GM21717 (cell line): ENCODE results near the gene KDM4C.
"Not testable (repeated sequence)": the region's sequence is repeated elsewhere in the genome, so short reads cannot be mapped to it uniquely, and the experiment has no call there.

Source experiments
- ATAC-seq: cut with Tn5 transposase; IDR thresholded peaks from one replicate; pipeline ENCODE4 v1.9.1; 2021; ENCODE audit warnings: mild to moderate bottlenecking, moderate library complexity; ENCODE audit not compliant: unreplicated experiment

The KDM4C gene

DNA sequence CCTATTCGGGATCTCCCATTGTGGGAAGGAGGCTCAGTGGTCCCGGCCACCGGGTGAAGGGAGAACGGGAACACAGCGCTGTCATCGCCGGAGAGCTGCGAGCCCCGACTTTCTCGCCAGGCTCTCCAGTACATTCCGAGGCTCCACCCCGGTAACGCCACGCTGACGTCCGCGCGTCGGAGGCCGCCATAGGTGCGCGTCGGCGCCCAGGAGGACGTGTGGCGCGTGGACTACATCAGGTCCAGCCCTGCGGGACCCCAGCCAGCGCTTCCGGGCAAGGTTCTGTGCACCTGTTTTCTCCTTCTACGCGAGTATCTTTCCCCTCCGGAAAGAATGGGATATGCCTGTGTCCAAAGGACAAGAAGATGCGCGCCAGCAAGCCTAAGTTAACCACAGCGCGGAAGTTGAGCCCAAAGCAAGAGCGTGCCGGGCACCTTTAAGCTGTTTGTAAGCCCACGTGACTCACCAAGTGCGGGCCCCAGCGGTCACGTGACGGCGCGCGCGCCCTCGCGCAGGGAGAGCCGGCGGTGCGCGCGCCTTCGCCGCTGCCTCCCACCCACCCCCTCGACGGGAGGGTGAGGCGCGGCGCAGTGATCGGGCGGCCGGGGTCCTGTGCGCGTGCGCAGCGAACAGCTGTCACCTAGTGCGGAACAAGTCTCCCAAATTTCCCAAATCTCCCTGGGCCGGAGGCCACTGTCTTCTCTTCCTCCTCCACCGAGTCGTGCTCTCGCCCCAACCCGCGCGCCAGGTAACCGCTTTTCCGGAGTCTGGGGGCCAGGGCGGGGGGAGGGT is at the start of gene KDM4C:
KDM4C (plus strand) TSS at position 518 of the 792 bp plus-strand sequence. CDS start 35,016 bp downstream, outside the sequence.
- peak; percentile 80 for ATAC-seq

DNA sequence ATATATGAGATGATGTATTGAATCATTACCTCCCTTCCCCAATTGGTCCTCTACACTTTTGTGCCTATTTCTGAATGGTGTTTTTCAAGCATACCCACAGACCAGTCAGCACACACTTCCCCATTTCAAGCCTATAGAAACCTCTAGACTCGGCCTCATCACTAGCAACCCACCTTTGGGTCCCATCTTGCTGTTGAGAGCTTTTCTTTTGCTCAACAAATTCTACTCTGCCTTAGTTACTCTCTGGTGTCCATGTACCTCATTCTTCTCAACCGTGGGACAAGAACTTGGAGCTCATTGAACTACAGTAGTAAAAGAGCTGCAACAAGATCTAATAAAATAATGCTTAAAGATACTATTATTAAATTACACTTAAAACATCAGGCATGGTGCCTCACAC is 49.0 kb upstream of the KDM4C start:
- no peak for ATAC-seq

DNA sequence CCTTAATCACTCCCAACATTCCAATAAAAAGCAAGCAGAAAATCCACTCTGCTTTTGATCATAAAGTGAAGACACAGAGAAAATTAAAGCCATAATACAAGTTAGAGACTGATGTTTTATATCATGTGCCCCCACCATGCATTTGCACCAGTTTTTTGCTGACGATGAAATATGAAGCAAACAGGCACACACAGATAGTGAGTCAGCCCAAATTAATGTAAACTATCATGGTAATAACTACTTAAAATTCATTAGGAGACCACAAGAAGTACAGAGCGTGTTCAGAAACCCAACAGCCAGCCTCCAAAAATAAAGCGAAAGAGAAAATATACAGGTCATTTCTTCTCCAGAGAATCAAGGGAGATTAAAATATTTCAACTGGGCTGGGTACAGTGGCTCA is 46.4 kb upstream of the KDM4C start:
- no peak for ATAC-seq

DNA sequence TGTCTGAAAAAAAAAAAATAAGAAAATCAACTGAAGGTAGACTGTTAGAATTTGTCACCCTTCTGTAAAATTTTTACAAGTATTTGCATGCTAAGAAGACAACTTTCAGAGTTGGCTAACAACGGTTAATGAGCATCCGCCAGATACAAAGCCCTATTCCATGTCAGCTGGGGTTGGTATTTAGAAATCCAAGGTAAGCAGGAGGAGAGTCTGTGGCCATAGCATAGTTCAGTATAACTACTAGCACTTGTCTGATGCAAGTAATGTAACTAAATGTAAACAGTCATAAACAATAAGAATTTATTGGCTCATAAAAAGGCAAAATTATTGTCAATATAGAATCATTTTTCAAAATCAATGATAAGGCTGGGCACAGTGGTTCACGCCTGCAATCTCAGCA is 45.7 kb upstream of the KDM4C start:
- ATAC-seq, result no peak

DNA sequence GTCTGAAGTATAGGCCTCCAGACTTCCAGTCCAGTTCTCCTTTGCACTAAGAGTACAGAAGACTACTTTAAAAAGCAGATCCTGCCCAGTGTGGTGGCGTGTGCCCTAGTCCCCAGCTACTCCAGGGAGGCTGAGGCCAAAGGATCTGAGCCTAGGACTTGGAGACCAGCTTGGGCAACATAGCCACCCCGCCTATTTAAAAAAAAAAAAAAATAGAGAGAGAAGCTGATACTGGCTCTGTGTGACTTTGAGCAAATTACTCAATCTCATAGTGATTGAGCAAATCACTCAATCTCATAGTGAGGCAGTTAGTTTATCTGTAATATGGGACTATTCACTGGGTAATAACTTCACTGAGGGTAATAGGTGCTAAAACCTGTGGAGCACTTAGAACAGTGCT is 43.6 kb upstream of the KDM4C start:
- ATAC-seq, result no peak

DNA sequence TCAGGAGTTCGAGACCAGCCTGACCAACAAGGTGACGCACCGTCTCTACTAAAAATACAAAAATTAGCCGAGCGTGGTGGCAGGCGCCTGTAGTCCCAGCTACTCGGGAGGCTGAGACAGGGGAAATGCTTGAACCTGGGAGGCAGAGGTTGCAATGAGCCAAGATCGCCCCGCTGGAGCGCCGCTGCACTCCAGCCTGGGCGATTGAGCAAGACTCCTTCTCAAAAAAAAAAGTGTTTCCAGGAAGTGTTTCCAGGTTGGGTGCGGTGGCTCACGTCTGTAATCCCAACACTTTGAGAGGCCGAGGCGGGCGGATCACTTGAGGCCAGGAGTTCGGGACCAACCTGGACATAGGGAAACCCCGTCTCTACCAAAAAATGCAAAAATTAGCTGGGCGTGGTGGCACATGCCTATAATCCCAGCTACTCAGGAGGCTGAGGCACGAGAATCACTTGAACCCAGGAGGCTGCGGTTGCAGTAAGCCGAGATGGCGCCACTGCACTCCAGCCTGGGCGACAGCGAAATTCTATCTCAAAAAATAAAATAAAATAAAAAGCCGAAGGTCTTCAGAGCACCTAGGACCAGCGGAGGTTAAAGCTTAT is 42.5 kb upstream of the KDM4C start:
- ATAC-seq, result not testable (repeated sequence)

DNA sequence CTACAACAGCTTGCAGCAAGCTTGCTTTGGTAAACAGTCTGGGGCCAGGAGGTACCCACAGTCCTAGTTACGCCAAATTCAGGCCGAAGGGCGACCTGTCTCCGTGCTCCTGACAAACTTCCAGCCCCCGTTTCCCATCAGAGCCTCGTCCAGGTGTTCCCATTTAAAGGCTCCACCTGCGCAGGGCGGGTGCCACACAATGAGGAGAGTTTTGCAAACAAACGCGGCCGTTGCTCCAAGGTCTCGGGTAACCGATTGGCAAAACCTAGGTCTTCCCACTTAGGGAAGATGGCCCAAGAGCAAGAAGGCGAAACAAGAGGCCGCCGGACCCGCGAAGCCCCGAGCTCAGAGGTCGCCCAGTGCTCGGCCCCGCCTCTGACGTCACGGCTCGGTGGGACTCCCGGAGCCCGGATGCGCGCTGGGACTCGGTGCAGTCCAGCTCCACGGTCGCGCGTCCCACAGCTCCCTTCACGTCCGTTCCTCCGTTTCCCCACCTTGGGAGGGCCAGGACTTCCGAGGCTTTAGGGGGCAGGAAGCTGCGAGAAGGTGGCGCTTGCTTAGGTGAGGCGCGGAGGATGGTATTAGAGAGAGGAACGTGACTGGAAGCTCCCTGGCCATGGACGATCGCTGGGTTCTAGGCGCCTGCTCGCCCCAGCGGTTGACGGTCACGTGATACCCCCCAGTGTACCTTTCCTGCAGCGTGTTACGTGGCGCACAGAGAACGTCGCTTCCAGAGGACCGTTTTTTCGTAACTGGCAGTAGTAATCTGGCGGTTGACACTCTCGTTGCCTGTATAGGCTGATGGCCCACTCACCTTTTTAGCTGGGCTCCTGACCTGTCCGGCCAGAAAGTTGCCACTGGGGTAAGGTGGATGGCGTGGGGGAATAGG is 41.8 kb upstream of the KDM4C start:
- peak; percentile 89 for ATAC-seq

DNA sequence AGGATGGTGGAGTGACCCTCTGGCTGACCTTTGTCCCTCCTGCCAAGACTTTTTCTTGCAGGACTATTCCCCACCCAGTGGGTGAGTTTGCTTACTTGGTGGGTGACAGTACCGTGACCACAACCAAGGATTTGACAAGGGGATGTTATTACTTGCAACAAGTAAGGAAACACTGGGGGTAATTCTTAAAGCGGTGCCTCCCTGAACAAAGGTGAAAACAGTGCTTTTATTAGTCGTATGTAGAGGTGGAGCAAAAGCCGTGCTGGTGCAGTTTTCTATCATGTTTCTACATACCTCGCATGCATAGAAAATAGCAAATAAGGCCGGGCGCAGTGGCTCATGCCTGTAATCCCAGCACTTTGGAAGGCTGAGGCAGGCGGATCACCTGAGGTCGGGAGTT is 41.0 kb upstream of the KDM4C start:
- ATAC-seq, result no peak

DNA sequence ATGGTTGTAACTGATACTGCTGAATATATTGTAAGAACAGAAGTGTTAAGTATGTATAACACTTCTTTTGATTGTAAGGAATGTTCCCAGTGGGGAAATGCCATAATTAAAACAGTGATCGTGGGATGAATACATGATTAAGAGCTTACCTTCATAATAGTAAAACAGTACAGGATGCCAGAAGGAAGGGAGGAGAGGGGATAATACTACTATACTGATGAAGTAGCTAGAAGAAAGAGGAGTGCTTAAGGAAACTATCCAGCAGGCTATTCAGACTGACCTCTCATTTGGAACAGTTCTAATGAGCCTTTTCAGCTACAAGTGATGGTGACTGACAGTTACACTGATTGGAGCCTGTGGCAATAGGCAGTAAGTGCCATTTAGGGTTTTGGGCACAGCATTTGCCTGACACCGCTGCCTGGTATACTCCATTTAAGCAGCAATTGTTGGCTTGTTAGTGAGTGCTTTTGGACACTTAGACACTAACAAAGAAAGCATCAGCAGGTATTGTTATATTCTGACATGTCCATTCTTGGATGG is 33.8 kb upstream of the KDM4C start:
- no peak for ATAC-seq

DNA sequence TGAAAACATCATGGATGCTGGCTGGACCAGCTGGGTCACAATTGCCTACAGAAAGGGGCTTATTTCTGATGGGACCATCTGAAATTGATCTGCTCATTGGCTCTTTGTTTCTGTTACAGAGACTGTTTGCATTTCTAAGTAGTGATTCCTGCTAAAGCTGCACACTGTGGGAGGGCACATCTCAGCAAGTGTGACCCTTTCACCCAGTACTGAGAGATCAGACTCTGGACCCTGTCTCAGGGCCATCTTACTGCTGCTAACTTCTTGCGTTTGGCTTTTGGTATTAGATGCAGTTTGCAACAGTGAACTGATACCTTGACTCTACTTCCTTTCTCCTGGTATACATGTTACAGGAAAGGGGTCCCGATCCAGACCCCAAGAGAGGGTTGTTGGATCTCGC is 24.5 kb upstream of the KDM4C start:
- no peak for ATAC-seq

DNA sequence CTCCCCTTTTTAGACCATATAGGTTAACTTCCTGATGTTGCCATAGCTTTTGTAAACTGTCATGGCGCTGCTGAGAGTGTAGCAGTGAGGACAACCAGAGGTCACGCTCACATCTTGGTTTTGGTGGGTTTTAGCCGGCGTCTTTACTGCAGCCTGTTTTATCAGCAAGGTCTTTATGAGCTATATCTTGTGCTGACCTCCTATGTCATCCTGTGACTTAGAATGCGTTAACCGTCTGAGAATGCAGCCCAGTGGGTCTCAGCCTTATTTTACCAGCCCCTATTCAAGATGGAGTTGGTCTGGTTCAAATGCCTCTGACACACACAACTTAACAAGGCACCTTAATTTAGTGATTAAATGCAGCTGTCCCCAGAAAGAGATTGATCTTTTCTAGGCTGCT is 23.9 kb upstream of the KDM4C start:
- ATAC-seq, result no peak

DNA sequence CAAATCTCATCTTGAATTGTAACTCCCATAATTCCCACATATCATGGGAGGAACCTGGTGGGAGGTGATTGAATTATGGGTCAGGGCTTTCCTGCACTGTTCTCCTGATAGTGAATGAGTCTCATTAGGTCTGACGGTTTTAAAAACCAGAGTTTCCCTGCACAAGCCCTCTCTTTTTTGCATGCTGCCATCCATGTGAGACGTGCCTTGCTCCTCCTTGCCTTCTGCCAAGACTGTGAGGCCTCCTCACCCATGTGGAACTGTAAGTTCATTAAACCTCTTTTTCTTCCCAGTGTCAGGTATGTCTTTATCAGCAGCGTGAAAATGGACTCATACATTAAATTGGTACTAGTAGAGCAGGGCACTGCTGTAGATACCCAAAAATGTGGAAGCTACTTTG is 22.4 kb upstream of the KDM4C start:
- ATAC-seq, result no peak

DNA sequence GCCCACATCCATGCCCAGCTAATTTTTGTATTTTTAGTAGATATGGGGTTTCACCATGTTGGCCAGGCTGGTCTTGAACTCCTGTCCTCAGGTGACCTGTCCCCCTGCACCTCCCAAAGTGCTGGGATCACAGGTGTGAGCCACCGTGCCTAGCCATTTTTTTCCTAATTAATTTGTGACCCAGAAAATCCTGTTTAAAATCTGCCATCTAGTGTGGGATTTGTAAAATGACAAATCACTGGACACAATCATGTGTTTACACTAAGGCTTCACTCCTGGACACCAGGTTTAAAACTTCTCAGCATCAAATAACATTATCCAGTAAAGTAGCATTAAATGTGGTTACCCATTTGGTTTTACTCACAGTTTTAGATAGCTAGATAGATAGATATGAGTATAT is 18.6 kb upstream of the KDM4C start:
- no peak for ATAC-seq

DNA sequence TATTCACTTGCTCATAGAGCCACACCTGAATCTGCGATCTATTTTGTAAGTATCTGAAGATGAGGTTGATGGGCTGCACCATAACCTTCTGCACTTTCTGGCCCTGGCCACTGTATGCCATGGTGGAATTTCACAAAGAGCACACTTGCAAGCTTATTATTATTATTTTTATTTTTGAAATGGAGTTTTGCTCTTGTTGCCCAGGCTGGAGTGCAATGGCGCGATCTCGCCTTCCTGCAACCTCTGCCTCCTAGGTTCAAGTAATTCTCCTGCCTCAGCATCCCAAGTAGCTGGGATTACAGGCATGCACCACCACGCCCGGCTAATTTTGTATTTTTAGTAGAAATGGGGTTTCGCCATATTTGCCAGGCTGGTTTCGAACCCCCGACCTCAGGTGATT is 8.9 kb upstream of the KDM4C start:
- not testable (repeated sequence) for ATAC-seq

DNA sequence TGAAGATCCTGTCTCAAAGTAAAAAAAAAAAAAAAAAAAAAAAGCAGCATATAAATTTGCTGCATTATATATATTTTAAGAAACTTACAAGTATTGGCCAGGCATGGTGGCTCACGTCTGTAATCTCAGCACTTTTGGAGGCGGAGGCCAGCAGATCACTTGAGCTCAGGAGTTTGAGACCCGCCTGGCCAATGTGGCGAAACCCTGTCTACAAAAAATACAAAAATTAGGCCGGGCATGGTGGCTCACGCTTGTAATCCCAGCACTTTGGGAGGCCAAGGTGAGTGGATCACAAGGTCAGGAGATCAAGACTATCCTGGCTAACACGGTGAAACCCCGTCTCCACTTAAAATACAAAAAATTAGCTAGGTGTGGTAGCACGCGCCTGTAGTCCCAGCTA is 2.9 kb upstream of the KDM4C start:
- ATAC-seq, result not testable (repeated sequence)

DNA sequence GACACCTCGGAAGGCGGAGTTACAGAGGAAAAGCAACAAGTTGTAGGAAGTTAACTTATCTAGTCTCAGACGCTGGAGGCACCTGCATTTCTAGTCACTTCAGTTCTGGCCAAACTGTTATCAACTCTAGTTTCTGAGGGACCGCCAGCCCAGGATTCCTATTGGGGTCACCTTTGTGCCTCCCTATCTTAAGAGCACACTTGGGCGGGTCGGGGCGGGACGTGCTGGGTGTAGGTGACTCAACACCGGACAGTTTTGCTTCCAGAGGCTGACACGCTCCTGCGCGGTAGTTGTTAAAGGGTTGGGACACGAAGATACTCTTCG is 679 bp upstream of the KDM4C start:
- peak; percentile 38 for ATAC-seq

DNA sequence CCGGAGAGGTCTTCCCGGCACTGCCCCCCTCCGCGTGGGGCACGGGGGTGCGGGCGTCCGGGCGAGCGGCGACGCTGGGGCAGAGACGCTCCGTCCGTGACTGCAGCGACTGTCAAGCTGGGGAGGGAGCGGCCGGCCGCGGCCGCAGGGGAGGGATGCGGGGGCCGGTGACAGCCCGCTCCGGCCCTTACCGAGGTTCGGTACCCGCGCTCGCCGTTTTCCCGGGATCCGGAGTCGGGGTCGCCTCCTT is 400 bp downstream of the KDM4C start:
- ATAC-seq, result peak; percentile 21

DNA sequence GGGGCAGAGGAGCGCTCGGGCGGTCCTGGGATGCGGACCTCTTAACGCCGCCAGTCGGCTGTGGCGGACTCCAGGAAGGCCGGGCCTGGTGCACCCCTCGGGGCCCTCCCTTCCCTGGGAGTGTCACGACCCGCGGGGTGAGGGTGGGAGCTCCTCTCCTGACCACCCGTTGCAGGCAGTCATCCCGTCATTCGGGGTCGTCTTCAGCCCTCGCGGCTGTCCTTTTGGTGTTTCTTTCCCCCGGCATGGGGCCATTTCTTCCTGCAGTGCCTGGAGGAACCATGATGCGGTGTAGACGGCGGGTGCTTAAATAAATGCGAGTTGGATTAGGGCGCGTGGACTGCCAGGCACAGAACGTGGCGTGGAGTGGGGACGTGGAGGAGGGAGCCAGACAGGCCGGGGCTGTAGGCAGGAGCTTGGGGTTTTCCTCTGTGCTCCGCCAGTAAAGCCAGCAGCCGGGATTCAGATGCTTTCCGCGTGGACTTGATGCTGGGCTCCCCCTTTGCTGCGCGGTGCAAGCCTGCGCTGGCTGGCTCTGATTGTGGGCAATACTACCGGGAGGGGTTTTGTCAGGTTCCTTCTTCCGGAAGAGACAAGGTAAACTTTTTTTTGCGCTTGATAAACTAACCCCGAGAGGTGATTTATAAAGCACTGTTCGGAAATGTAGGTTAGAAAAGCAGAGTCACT is 868 bp downstream of the KDM4C start:
- ATAC-seq, result peak; percentile 23

DNA sequence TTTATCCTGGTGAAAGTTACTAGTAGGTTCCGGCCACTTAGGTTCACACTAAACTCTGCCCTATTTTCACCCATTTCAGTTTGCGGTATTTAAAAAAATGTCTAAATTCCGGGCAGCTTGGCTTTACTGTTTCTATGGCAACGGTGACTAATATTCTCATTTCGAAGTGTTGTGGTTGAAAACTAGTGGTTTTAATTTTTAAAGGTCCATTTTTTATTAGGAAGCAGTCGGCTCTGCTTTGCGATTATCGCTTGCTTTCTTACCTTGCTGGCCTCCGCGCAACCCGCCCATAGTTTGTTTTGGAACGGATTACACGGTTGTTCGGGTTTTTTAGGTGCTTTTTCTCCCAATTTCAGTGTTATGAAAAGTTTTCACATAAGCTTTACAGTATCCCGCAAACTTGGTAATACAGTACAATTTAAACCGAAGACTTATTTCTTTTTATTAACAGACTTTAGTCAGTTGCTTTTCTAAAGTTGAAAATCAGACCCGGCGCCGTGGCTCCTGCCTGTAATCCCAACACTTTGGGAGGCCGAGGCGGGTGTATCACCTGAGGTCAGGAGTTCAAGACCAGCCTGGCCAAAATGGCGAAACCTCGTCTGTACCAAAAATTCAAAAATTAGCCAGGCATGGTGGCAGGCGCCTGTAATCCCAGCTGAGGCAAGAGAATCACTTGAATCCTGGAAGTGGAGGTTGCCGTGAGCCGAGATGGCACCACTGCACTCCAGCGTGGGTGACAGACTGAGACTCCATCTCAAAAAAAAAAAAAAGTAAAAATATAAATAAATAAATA is 1.6 kb downstream of the KDM4C start:
- ATAC-seq, result peak; percentile 4

DNA sequence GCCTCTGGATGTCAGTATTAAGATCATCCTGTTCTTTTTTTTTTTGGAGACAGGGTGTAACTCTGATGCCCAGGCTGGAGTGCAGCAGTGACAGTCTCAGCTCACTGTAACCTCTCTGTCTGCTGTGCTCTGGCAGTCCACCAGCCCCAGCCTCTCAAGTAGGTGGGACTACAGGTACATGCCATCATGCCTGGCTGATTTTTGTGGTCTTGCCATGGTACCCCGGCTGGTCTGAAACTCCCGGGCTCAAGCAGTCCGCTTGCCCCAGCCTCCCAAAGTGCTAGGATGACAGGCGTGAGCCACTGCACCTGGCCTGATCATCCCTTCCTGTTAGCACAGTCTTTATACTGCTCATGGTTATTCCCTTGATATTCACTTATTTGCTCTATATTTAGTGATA is 3.5 kb downstream of the KDM4C start:
- ATAC-seq, result no peak
